SK-N-SH treated with all-trans-retinoic acid at 6 μM for 48 hours (cell line): Measurements from ENCODE around the gene BCR.

Source experiments
- ATAC-seq: fragments of 200-7000 bp; cut with Tn5 transposase; 3 replicates; pipeline ENCODE4 v1.9.1; 2020; ENCODE audit warnings: mild to moderate bottlenecking, moderate library complexity
- ARNTL ChIP-seq: fragments of 450-650 bp; formaldehyde crosslinking; IDR thresholded peaks from 2 replicates; pipeline ENCODE4 v1.5.0; 2020; ENCODE audit warnings: low read depth, mild to moderate bottlenecking, moderate library complexity, borderline replicate concordance
- CSDC2 ChIP-seq: fragments of 250-450 bp; sonication (Bioruptor Pico); IDR thresholded peaks from 2 replicates; pipeline ENCODE4 v1.5.0; 2020; ENCODE audit warnings: mild to moderate bottlenecking, moderate library complexity
- ESRRG ChIP-seq: fragments of 250-450 bp; sonication (Bioruptor Pico); IDR thresholded peaks from 2 replicates; pipeline ENCODE4 v1.6.1; 2021; ENCODE audit warnings: mild to moderate bottlenecking
- GLIS3 ChIP-seq: fragments of 250-450 bp; sonication (Bioruptor Pico); IDR thresholded peaks from 2 replicates; pipeline ENCODE4 v1.5.0; 2020; ENCODE audit warnings: mild to moderate bottlenecking, moderate library complexity
- ISL1 ChIP-seq: fragments of 250-450 bp; sonication (Bioruptor Pico); IDR thresholded peaks from 2 replicates; pipeline ENCODE4 v2.1.2; 2022; ENCODE audit warnings: mild to moderate bottlenecking, moderate library complexity
- OSR1 ChIP-seq: fragments of 250-450 bp; sonication (Bioruptor Pico); IDR thresholded peaks from 2 replicates; pipeline ENCODE4 v1.8.0; 2022; ENCODE audit warnings: moderate library complexity, mild to moderate bottlenecking, inconsistent platforms
- PPARA ChIP-seq: fragments of 250-450 bp; sonication (Bioruptor Pico); IDR thresholded peaks from 2 replicates; pipeline ENCODE4 v1.5.0; 2020; ENCODE audit warnings: mild to moderate bottlenecking, borderline replicate concordance
- RARB ChIP-seq: fragments of 250-450 bp; sonication (Bioruptor Pico); IDR thresholded peaks from 2 replicates; pipeline ENCODE4 v1.8.0; 2021; ENCODE audit warnings: mild to moderate bottlenecking, moderate library complexity
- SNAI2 ChIP-seq: fragments of 250-450 bp; sonication (Bioruptor Pico); IDR thresholded peaks from 2 replicates; pipeline ENCODE4 v1.5.0; 2020; ENCODE audit warnings: mild to moderate bottlenecking, moderate library complexity
- TCF4 ChIP-seq: fragments of 250-450 bp; sonication (Bioruptor Pico); IDR thresholded peaks from 2 replicates; pipeline ENCODE4 v1.8.0; 2021; ENCODE audit warnings: mild to moderate bottlenecking, moderate library complexity, borderline replicate concordance
- TOX ChIP-seq: fragments of 250-450 bp; sonication (Bioruptor Pico); IDR thresholded peaks from 2 replicates; pipeline ENCODE4 v1.8.0; 2021; ENCODE audit warnings: mild to moderate bottlenecking, moderate library complexity, borderline replicate concordance
- ZC3H10 ChIP-seq: fragments of 250-450 bp; sonication (Bioruptor Pico); IDR thresholded peaks from 2 replicates; pipeline ENCODE4 v1.5.1; 2021; ENCODE audit warnings: mild to moderate bottlenecking, moderate library complexity
- ZFP3 ChIP-seq: fragments of 250-450 bp; sonication (Bioruptor Pico); IDR thresholded peaks from 2 replicates; pipeline ENCODE4 v1.5.0; 2020; ENCODE audit warnings: mild to moderate bottlenecking, moderate library complexity
- ZFP30 ChIP-seq: fragments of 450-650 bp; formaldehyde crosslinking; IDR thresholded peaks from 2 replicates; pipeline ENCODE4 v1.5.0; 2022; ENCODE audit warnings: mild to moderate bottlenecking, moderate library complexity
- ZNF70 ChIP-seq: fragments of 450-650 bp; formaldehyde crosslinking; IDR thresholded peaks from 2 replicates; pipeline ENCODE4 v1.5.0; 2020; ENCODE audit warnings: mild to moderate bottlenecking, moderate library complexity
- TF ChIP-seq, protein P1 (sequence below): fragments of 250-450 bp; sonication (Bioruptor Pico); IDR thresholded peaks from 2 replicates; pipeline ENCODE4 v1.5.0; 2020; ENCODE audit warnings: mild to moderate bottlenecking, moderate library complexity
- TF ChIP-seq, protein P2 (sequence below): fragments of 250-450 bp; sonication (Bioruptor Pico); IDR thresholded peaks from 2 replicates; pipeline ENCODE4 v1.5.1; 2020; ENCODE audit warnings: low read depth, mild to moderate bottlenecking, moderate library complexity

The BCR gene

DNA sequence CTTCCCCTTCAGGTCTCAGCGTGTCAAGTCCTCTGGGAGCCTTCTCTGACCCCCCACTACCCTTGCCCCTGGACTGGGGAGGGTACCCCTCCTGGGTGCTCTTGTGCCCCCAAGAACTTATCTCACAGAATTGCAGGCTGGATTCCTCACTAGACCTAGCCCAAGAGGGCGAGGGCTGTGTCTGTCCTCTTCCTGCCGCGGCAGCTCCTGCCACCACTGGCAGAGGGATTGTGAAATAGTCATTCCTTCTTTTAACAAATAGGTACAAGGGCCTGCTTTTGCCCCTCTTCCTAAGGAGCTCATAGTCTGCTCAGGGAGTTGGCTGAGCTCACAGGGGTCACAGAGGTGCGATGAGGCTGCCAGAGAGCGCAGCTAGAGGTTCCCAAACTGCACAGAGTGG, 29.5 kb upstream of the BCR start:
- TF ChIP-seq OSR1 (CRISPR knock-in tag) (no peak), ARNTL (no peak), TOX (CRISPR knock-in tag) (no peak), GLIS3 (no peak), ISL1 (CRISPR knock-in tag) (no peak)
- TF ChIP-seq, protein P1, sequence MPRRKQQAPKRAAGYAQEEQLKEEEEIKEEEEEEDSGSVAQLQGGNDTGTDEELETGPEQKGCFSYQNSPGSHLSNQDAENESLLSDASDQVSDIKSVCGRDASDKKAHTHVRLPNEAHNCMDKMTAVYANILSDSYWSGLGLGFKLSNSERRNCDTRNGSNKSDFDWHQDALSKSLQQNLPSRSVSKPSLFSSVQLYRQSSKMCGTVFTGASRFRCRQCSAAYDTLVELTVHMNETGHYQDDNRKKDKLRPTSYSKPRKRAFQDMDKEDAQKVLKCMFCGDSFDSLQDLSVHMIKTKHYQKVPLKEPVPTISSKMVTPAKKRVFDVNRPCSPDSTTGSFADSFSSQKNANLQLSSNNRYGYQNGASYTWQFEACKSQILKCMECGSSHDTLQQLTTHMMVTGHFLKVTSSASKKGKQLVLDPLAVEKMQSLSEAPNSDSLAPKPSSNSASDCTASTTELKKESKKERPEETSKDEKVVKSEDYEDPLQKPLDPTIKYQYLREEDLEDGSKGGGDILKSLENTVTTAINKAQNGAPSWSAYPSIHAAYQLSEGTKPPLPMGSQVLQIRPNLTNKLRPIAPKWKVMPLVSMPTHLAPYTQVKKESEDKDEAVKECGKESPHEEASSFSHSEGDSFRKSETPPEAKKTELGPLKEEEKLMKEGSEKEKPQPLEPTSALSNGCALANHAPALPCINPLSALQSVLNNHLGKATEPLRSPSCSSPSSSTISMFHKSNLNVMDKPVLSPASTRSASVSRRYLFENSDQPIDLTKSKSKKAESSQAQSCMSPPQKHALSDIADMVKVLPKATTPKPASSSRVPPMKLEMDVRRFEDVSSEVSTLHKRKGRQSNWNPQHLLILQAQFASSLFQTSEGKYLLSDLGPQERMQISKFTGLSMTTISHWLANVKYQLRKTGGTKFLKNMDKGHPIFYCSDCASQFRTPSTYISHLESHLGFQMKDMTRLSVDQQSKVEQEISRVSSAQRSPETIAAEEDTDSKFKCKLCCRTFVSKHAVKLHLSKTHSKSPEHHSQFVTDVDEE (CRISPR knock-in tag) = no peak
- ATAC-seq = no peak

DNA sequence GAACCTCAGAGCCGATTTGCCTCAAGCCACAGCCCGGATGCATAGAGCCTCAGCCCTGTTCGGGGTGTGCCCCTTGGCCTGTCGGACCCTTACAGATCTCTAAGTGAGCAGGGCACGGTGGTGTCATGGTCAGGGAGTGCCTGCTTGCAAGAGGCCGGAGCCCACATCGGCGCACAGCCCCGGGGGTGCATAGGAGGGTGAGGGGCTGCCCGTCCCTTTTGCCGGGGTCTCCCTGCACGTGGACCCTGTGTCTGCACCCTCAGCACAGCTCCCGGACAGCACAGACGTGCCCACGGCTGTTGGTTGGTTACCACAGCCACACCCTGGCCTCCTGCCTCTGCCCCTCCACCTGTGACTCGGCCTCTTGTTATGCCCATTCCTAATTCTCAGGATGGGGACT, 28.5 kb upstream of the BCR start:
- no peak for TF ChIP-seq SNAI2 (CRISPR knock-in tag)
- no peak for TF ChIP-seq TOX (CRISPR knock-in tag)
- TF ChIP-seq, protein P1 (CRISPR knock-in tag) = no peak
- no peak for TF ChIP-seq TCF4 (CRISPR knock-in tag)
- ATAC-seq = no peak

DNA sequence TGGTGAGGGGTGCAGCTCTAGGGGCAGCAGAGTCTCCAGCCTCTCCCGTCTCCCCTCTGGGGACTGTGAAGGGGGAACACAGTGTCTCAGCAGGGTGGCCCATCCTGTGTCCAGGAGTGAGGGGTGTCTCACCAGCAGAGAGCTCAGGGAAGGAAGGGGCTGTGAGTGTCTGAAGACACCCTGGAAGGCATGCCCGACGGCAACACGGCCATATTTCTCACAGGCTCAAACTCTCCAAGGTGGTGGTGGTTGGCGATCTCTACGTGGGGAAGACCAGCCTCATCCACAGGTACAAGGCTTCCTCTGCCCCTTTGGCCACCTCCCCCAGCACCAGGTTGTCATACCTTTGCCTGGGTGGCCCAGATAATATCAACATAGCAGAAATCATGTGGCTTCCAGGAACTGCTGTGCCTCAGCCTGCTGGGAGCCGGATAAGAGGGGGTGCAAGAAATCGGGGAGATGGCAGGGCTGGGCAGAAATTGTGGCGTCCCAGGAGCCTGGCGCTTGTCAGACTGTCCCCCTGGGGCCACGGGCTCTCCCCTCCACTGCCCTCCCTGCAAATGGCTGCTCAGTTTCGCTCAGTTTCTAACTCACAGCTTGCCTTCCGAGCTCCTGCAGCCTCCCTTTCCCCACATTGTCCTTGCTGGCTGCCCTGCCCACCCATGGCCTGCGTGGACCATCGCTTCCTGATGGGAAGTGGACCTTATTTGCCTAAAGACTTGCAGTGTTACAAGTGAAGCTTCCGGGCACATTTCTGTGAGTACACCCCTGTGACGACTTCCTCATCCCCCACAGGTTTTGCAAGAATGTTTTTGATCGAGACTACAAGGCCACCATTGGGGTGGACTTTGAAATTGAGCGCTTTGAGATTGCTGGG, 27.8 kb upstream of the BCR start:
- no peak for ATAC-seq

DNA sequence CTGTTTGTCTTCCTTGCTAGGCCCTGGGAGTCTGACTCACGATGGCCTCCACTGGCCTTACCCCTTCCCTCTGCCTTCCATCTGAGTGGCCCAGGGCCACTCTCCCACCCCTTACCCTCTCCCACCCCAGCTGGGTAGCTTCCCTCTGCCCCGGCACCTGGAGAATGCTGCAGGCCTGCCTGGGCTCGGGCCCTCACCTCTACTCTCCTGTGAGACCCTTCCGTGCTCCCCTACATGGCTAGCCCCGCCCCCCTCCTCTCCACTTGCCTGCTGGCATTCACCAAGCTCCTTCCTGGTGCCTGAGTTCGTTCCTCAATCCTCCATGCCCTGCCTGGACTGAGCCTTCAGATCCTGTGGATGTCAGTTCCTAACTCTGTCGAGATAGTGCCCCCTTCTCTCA, 26.3 kb upstream of the BCR start:
- no peak for ATAC-seq
- TF ChIP-seq RARB (no peak), SNAI2 (CRISPR knock-in tag) (no peak), OSR1 (CRISPR knock-in tag) (no peak), ZC3H10 (CRISPR knock-in tag) (no peak), GLIS3 (no peak), ESRRG (no peak), ZFP3 (no peak), ZFP30 (CRISPR knock-in tag) (no peak), ARNTL (no peak), PPARA (CRISPR knock-in tag) (no peak)
- TF ChIP-seq, protein P2, sequence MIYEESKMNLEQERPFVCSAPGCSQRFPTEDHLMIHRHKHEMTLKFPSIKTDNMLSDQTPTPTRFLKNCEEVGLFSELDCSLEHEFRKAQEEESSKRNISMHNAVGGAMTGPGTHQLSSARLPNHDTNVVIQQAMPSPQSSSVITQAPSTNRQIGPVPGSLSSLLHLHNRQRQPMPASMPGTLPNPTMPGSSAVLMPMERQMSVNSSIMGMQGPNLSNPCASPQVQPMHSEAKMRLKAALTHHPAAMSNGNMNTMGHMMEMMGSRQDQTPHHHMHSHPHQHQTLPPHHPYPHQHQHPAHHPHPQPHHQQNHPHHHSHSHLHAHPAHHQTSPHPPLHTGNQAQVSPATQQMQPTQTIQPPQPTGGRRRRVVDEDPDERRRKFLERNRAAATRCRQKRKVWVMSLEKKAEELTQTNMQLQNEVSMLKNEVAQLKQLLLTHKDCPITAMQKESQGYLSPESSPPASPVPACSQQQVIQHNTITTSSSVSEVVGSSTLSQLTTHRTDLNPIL (CRISPR knock-in tag) = no peak
- TF ChIP-seq, protein P1 (CRISPR knock-in tag) = no peak

More for the DNA sequence above, 27.8 kb upstream of the BCR start:
- TF ChIP-seq, protein P2 (CRISPR knock-in tag) = no peak
- TF ChIP-seq, protein P1 (CRISPR knock-in tag) = no peak
- TF ChIP-seq GLIS3 (no peak), ZNF70 (CRISPR knock-in tag) (no peak), ESRRG (no peak), ZFP30 (CRISPR knock-in tag) (no peak), TOX (CRISPR knock-in tag) (no peak), CSDC2 (CRISPR knock-in tag) (no peak), ISL1 (CRISPR knock-in tag) (no peak)
